Lower lobe of right lung (tissue), 2 donors: Measurements from ENCODE around the gene LMAN2. TPM values are rescaled to one million over a fixed set of nuclear protein-coding genes. Genes with fewer than 3 reads are reported as not detected.
A peak's percentile ranks its signal among the peaks of the same experiment; 100 is the strongest.

Source experiments
- ATAC-seq, 2 donors: fragments of 200-7000 bp; cut with Tn5 transposase; one replicate each; pipeline ENCODE4 v1.9.1; 2020 to 2022; ENCODE audit warnings: mild to moderate bottlenecking in 2 of 2, moderate library complexity in 2 of 2
- DNase-seq: peaks from one replicate; pipeline ENCODE4 v3.0.0-alpha.2; 2020
- H3K27ac ChIP-seq: fragments of 200-600 bp; one replicate; pipeline ENCODE4 v1.8.0; 2022
- H3K27me3 ChIP-seq: fragments of 200-600 bp; one replicate; pipeline ENCODE4 v1.8.0; 2022; ENCODE audit warnings: low read depth
- H3K36me3 ChIP-seq: fragments of 200-600 bp; one replicate; pipeline ENCODE4 v1.8.0; 2022; ENCODE audit warnings: mild to moderate bottlenecking
- H3K4me1 ChIP-seq: fragments of 200-600 bp; one replicate; pipeline ENCODE4 v1.8.0; 2022
- H3K4me3 ChIP-seq: fragments of 200-600 bp; one replicate; pipeline ENCODE4 v1.8.0; 2022; ENCODE audit warnings: mild to moderate bottlenecking
- H3K9me3 ChIP-seq: fragments of 200-600 bp; one replicate; pipeline ENCODE4 v1.8.0; 2022
- CTCF ChIP-seq: fragments of 200-600 bp; IDR thresholded peaks from one replicate; pipeline ENCODE4 v1.8.0; 2022; ENCODE audit warnings: antibody characterized with exemption, mild to moderate bottlenecking
- intact Hi-C: fragments of 100-400 bp; cut with DNase I; formaldehyde crosslinking; loops from one replicate; pipeline ENCODE4 v1.11.0; 2022
- total RNA-seq: library from RNA; stranded (reverse); fragmentation: NEBNext Ultra II Directional; extraction: Animal tissue kit (Norgen Biotek cat#: 25700); gene quantifications from one replicate; pipeline ENCODE4 v1.2.1, GENCODE V29; 2021
- donor health status: DM: no; HTN: yes; CAD: no; lungs with severe emphysema.

LMAN2 gene
- total RNA-seq, 1 donor from 2014 or later = 108 TPM

- intact Hi-C loops = no loop called here
- Histone ChIP-seq H3K9me3 (no peaks in the 10 kb centered on the region), H3K4me1 (peaks cover 8% of the 10 kb centered on the region), H3K27me3 (peaks cover 22% of the 10 kb centered on the region), H3K36me3 (no peaks in the 10 kb centered on the region), H3K4me3 (no peak within 1 kb of the TSS), H3K27ac (no peak within 1 kb of the TSS)
- ATAC-seq (no peak), DNase-seq (no peak)
- no peak for TF ChIP-seq CTCF
These were observed 32.7 kb upstream of the LMAN2 start, which contains the start of gene SLC34A1 for GRCh38 chr5:177384134-177384533. Gene SLC34A1 (plus strand): TSS chr5:177384434. CDS start chr5:177385742, 1,308 bp downstream.

DNA sequence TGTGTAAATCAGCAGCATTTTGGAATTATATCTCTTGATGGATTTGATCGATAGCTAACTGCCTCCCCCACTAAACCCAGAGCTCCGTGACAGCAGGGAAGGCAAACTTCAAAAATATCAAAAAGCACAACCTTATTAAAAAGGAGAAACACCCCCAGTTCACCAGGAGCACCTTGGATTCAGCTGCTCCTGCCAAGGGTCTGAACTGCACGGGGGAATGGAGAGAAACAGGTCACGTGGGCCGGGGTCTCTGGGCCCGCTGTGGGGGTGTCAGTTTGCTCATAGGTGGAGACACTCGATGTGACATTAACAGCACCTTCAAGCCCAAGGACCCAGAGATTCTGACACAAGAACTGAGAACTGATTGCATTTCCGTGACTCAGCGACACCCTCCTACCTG, 31.7 kb upstream of the LMAN2 start:
- DNase-seq (no peak), ATAC-seq (no peak)
- Histone ChIP-seq H3K36me3 (no peaks in the 10 kb centered on the region), H3K4me1 (no peaks in the 10 kb centered on the region), H3K27ac (no peak overlapping the region), H3K4me3 (no peak overlapping the region), H3K27me3 (peaks cover 22% of the 10 kb centered on the region), H3K9me3 (no peaks in the 10 kb centered on the region)
- no peak for TF ChIP-seq CTCF
- intact Hi-C loops = no loop called here

- no peak for TF ChIP-seq CTCF
- Histone ChIP-seq H3K27me3 (peaks cover 22% of the 10 kb centered on the region), H3K9me3 (no peaks in the 10 kb centered on the region), H3K4me3 (no peak overlapping the region), H3K4me1 (no peaks in the 10 kb centered on the region), H3K36me3 (no peaks in the 10 kb centered on the region), H3K27ac (no peak overlapping the region)
- no peak for DNase-seq
- intact Hi-C loops = no loop called here
- ATAC-seq = no peak
These were observed 31.1 kb upstream of the LMAN2 start for GRCh38 chr5:177382423-177383029.

DNA sequence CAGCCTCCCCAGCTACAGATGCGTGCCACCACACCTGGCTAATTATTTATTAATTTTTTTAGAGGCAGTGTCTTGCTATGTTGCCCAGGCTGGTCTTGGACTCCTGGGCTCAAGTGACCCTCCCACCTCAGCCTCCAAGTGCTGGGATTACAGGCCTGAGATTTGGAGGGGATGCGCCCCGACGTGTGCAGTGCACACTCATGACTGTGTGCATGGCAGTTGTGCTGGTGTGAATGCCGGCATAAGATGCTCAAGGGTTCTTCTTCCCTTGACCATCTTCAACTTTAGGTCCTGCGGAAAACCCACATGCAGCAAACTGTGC, 29.3 kb upstream of the LMAN2 start:
- H3K27ac ChIP-seq = no peak overlapping the region
- peaks cover 22% of the 10 kb centered on the region for H3K27me3 ChIP-seq
- H3K9me3 ChIP-seq = no peaks in the 10 kb centered on the region
- no peaks in the 10 kb centered on the region for H3K4me1 ChIP-seq
- TF ChIP-seq CTCF = no peak
- no peaks in the 10 kb centered on the region for H3K36me3 ChIP-seq
- DNase-seq (no peak), ATAC-seq (no peak)
- intact Hi-C loops = no loop called here
- H3K4me3 ChIP-seq = no peak overlapping the region

DNA sequence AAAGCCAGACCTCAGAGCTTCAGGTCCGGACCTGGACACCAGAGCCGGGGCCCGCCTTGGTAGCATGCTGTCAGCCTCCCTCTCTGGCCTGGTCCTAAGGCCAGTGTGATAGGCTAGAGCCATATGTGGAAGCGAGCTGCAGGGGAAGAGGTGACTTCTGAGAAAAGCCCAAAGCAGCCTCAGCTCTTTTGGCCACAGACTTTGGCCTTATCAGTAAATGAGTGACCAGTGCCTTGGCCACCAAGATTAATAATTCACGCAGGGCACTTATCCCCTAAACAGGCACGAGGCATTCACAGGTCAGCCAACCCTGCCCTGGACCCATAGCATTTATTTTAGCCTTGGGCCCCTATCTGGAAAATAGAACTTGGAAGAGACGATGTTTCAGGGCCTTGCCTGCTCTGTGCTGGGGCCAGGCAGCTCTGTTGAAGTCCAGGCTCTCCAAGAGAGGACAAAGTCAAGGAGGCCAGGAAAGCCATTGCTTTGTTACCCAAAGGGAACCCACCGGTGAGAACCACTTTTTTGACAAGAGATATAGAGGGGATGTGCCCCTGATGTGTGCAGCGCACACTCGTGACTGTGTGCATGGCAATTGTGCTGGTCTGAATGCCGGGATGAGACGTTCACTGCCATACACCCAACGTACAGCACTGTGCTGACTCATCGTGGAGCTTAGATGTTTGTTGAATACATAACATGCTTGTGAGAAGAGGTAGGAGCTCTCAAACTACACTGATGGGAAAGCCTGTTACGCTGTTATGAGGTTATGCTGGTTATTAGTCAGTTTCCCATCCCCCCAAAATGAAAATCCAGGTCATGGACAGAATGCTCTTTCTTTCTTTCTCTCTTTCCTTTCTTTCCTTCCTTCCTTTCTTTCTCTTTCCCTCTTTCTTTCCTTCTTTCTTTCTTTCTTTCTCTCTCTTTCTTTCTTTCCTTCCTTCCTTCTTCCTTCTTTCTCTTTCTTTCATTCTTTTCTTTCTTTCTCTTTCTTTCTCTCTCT, 27.7 kb upstream of the LMAN2 start:
- no peaks in the 10 kb centered on the region for H3K9me3 ChIP-seq
- ATAC-seq = peak; percentile 55 to 80
- no peaks in the 10 kb centered on the region for H3K4me1 ChIP-seq
- DNase-seq = no peak
- intact Hi-C loops = no loop called here
- H3K4me3 ChIP-seq = no peak overlapping the region
- peaks cover 18% of the 10 kb centered on the region for H3K27me3 ChIP-seq
- TF ChIP-seq CTCF = no peak
- H3K36me3 ChIP-seq = no peaks in the 10 kb centered on the region
- H3K27ac ChIP-seq = no peak overlapping the region
